Left ventricle myocardium inferior (tissue), 1 donor: ENCODE results near the gene MEX3A. TPM values are rescaled to one million over a fixed set of nuclear protein-coding genes. Genes with fewer than 3 reads are reported as not detected.
A peak's percentile ranks its signal among the peaks of the same experiment; 100 is the strongest.
"Not testable (repeated sequence)": the region's sequence is repeated elsewhere in the genome, so short reads cannot be mapped to it uniquely, and the experiment has no call there.

Experiments used
- DNase-seq: peaks from one replicate; pipeline ENCODE4 v3.0.0-alpha.2; 2020
- H3K27ac ChIP-seq: fragments of 200-600 bp; replicated peaks from 2 replicates; pipeline ENCODE4 v1.8.0; 2021
- H3K27me3 ChIP-seq: fragments of 200-600 bp; 2 replicates; pipeline ENCODE4 v1.8.0; 2021; ENCODE audit warnings: low read depth
- H3K36me3 ChIP-seq: fragments of 200-600 bp; 2 replicates; pipeline ENCODE4 v1.8.0; 2021
- H3K4me1 ChIP-seq: fragments of 200-600 bp; 2 replicates; pipeline ENCODE4 v1.8.0; 2021
- H3K4me3 ChIP-seq: fragments of 200-600 bp; 2 replicates; pipeline ENCODE4 v1.8.0; 2021; ENCODE audit warnings: mild to moderate bottlenecking, moderate library complexity
- H3K9me3 ChIP-seq: fragments of 200-600 bp; replicated peaks from 2 replicates; pipeline ENCODE4 v1.8.0; 2021
- CTCF ChIP-seq: fragments of 200-600 bp; IDR thresholded peaks from 2 replicates; pipeline ENCODE4 v1.8.0; 2021; ENCODE audit warnings: antibody characterized with exemption, mild to moderate bottlenecking, borderline replicate concordance
- intact Hi-C: fragments of 100-400 bp; cut with micrococcal nuclease; formaldehyde crosslinking; loops from one replicate; pipeline ENCODE4 v1.11.0; 2022
- total RNA-seq: library from RNA; stranded (reverse); fragmentation: NEBNext Ultra II Directional; extraction: Animal tissue kit (Norgen Biotek cat#: 25700); gene quantifications from one replicate; pipeline ENCODE4 v1.2.1, GENCODE V29; 2021
- donor health status: DM: no; HTN: yes; CAD: no; lungs with severe emphysema.

Gene MEX3A
- total RNA-seq, 1 donor from 2014 or later: 0.16 TPM

DNA sequence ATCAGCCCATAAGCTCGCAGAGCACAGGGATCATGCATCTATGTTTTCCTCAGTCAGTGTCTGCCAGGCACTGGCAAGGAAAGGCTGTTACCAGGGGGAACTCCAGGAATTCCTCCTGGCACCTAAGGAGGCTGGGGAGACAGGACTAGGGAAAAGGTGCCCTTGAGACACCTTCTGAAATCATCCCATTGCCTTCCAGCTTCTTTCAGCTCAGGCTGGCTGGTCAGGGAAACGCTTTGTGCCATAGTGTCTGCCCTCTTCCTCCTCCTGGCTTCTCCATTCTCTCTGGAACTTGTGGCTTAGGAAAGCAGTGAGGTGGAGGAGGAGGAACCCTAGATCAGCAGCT, 46.0 kb upstream of the MEX3A start:
- no peaks in the 10 kb centered on the region for H3K9me3 ChIP-seq
- H3K27ac ChIP-seq: peak overlapping the region; percentile 97
- no peak for DNase-seq
- intact Hi-C loops: no loop called here
- peak overlapping the region; percentile 50 for H3K4me3 ChIP-seq
- peaks cover 29% of the 10 kb centered on the region for H3K36me3 ChIP-seq
- TF ChIP-seq CTCF: no peak
- H3K4me1 ChIP-seq: peaks cover 91% of the 10 kb centered on the region
- H3K27me3 ChIP-seq: no peaks in the 10 kb centered on the region

DNA sequence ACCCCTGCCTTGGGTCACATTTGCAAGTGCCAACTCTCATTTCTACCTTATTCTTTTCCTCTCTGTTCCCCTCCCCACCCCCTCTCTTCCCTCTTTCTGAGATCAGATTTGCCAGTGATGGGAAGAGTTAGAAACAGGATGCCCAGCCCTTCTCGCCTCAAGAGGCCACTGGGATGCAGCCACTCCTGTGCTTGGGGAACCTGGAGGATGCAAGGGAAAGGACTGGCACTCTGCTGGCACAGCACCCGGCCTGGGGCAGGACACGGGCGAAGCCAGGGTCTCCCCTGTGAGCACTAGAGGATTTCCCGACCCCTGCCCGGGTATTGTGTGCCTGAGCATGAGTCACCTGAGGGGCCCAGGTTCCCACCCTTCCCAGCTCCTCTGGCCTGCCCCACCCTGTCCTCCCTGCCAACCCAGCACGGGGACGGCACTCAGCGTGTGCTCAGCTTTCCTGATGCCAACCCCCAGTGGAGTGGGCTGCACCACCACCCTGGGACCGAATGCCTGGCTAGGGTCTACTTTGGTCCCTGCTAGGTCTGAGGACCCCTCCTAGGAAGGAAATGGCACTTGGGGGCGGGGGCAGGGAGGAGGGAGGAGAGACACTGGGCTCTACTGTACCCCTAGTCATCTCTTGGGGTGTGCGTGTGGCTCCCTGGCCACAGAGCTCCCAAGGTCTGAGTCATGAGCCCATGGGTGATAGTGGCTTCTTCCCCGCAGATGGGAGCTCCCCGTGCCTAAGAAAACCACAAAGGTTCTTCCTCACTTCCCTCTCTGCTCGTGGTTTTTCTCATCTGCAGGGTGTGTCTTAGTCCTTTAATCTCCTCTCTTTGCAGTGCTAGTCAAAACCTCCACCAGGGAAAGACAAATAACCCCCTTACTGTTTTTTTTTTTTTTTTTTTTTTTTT, 44.6 kb upstream of the MEX3A start:
- Histone ChIP-seq H3K9me3 (no peaks in the 10 kb centered on the region), H3K4me3 (peak overlapping the region; percentile 100), H3K4me1 (peaks cover 98% of the 10 kb centered on the region), H3K36me3 (peaks cover 15% of the 10 kb centered on the region), H3K27me3 (no peaks in the 10 kb centered on the region), H3K27ac (peak overlapping the region; percentile 97)
- peak; percentile 41 for DNase-seq
- intact Hi-C loops: no loop called here
- TF ChIP-seq CTCF: no peak

DNA sequence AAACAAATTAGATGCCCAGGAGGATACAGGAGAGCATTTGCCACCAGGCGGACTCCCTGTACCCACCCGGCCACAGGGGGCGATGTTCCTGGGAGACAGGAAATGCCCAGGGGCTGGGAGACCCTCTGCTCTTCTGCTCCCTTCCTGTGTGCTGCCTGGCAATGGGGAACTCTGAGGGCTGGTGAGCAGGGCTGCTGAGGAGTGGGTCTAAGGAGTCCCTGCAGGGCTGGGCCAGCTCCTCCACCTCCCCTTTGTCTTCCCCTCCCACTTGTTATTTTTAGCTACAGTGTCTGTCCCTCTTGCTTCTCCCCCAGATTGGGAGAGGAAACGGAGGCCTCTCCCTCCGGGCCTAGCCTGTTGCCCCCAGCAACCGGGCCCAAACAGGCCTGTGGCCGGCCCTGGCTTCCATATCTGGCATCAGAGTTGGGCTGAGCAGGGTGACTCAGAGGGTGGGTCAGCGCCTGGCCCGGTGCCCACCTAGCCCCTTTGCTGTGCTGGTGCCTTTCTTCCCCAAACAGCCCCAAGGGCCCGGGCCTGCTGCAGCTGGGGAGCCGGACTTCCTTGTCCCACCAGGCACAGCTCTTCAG, 43.9 kb upstream of the MEX3A start:
- H3K9me3 ChIP-seq: no peaks in the 10 kb centered on the region
- peak overlapping the region; percentile 100 for H3K4me3 ChIP-seq

GRCh38 chr1:156125544-156125943, 43.3 kb upstream of the MEX3A start:
- peaks cover 100% of the 10 kb centered on the region for H3K4me1 ChIP-seq
- H3K4me3 ChIP-seq: peak overlapping the region; percentile 100
- H3K27me3 ChIP-seq, DNase-seq, H3K9me3 ChIP-seq, intact Hi-C loops, H3K36me3 ChIP-seq: not testable (repeated sequence)
- H3K27ac ChIP-seq: peak overlapping the region; percentile 97

More for the DNA sequence above, 43.9 kb upstream of the MEX3A start:
- peak; percentile 58 for TF ChIP-seq CTCF
- Histone ChIP-seq H3K27me3 (no peaks in the 10 kb centered on the region), H3K4me1 (peaks cover 100% of the 10 kb centered on the region), H3K27ac (peak overlapping the region; percentile 97), H3K36me3 (peaks cover 7% of the 10 kb centered on the region)
- peak; percentile 93 for DNase-seq
- intact Hi-C loops: no loop called here

DNA sequence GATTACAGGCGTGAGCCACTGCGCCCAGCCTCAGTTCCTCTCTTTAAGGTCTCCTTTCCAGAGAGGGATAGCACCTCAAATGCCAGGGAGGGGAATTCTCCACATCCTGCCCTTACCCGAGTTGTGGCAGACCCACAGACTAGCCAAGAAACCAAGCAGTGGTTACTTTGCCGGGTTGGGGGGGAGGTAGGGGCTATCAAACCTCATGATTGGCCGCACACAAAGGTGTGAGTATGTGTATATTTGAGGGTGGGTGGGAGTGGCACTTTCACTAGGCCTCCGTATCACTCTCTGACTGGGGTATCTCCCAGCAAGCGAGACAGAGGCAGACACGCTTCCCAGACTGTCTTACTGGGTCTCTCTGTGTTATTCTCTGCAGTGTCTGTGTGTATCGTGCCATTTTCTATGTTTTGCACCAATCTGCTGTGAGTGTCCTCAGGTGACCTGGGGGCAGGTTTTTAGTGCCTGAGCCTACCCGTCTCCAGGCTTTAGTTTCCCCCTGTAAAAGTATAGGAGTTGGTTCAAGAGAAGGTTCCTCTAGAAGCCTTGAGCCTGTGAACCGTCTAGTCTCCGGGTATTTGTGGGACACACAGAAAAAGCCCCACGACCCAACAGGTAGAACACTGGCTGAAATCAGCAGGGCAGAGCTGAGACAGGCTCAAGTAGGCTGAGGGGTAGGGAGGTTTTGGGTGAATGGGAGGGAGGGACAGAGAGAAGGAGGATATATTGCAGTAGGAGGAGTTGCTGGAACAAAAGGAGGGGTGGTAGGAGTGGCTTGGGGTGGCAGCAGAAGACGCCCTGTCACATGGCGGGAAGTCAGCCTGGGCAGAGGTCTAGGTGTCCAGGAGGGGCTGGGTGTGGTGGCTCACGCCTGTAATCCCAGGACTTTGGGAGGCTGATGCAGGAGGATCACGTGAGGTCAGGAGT, 42.6 kb upstream of the MEX3A start:
- Histone ChIP-seq H3K27ac (peak overlapping the region; percentile 97), H3K4me1 (peaks cover 100% of the 10 kb centered on the region), H3K9me3 (no peaks in the 10 kb centered on the region), H3K36me3 (no peaks in the 10 kb centered on the region), H3K4me3 (peak overlapping the region; percentile 100), H3K27me3 (no peaks in the 10 kb centered on the region)
- TF ChIP-seq CTCF: no peak
- intact Hi-C loops: no loop called here
- no peak for DNase-seq
